Hepatocyte (in vitro differentiated cells): ENCODE data around the gene IFT122.

Experiments
- CTCF ChIP-seq: fragments of 200-600 bp; sonication (generic); IDR thresholded peaks from 2 replicates; pipeline ENCODE4 v1.5.1; 2016; ENCODE audit warnings: antibody characterized with exemption, mild to moderate bottlenecking; ENCODE audit not compliant: poor library complexity
- EZH2 ChIP-seq: fragments of 200-600 bp; sonication (generic); IDR thresholded peaks from 2 replicates; pipeline ENCODE4 v1.6.1; 2016; ENCODE audit warnings: antibody characterized with exemption, mild to moderate bottlenecking, borderline replicate concordance
- EZH2phosphoT487 ChIP-seq: fragments of 200-600 bp; sonication (generic); IDR thresholded peaks from one replicate; pipeline ENCODE4 v1.6.1; 2018; ENCODE audit warnings: antibody characterized with exemption, mild to moderate bottlenecking, low read depth, moderate library complexity; ENCODE audit not compliant: unreplicated experiment, severe bottlenecking

- TF ChIP-seq CTCF (no peak), EZH2 (no peak), EZH2phosphoT487 (no peak)
Observed at GRCh38 chr3:129483870-129484269, 43.8 kb downstream of the IFT122 start.
